ENCODE results near the gene BGN. TPM values are rescaled to one million over a fixed set of nuclear protein-coding genes. Genes with fewer than 3 reads are reported as not detected.

BGN gene
- total RNA-seq, 1 experiment from 2014 or later = not detected

- H3K27me3 ChIP-seq (ENCODE audit: low read length) = peaks cover 13% of the 10 kb centered on the region; the same call in 1 of the 2 replicates
- no peaks in the 10 kb centered on the region for H3K4me1 ChIP-seq (ENCODE audit: insufficient read depth, low read length)
- no peaks in the 10 kb centered on the region for H3K9me2 ChIP-seq (replicated peaks; ENCODE audit: low read length)
- H4K20me1 ChIP-seq (ENCODE audit: low read length) = no peaks in the 10 kb centered on the region
- TF ChIP-seq EZH2 (IDR thresholded peaks at IDR 0.05; ENCODE audit: low read length, unreplicated experiment) = no peak
- no peak for TF ChIP-seq EZH2phosphoT487 (IDR thresholded peaks at IDR 0.05; ENCODE audit: borderline replicate concordance, low read length)
- TF ChIP-seq CTCF (conservative IDR thresholded peaks at IDR 0.05; ENCODE audit: low read depth, low read length) = no peak
- ATAC-seq (no peak), DNase-seq (no peak)
- H3K4me2 ChIP-seq (ENCODE audit: low read length) = no peak overlapping the region
- ChIA-PET CTCF (no interaction called here), POLR2A (ENCODE audit: unreplicated experiment) (no interaction called here)
- H3K4me3 ChIP-seq (ENCODE audit: low read length) = no peak overlapping the region
- no peak overlapping the region for H2AFZ ChIP-seq (ENCODE audit: low read length)
- BruUV-seq (replicated peaks) = no TSS peak
- H3K36me3 ChIP-seq (ENCODE audit: low read depth, low read length) = no peaks in the 10 kb centered on the region
- H3K9me3 ChIP-seq (ENCODE audit: low read length) = no peaks in the 10 kb centered on the region
- H3K27ac ChIP-seq (ENCODE audit: low read length) = no peak overlapping the region
- no peaks in the 10 kb centered on the region for H3F3A ChIP-seq (ENCODE audit: low read length, unreplicated experiment)
- no peaks in the 10 kb centered on the region for H3K79me2 ChIP-seq (ENCODE audit: low read length)
- intact Hi-C loops (cut with micrococcal nuclease) = loop anchor here (5.0 kb wide), 1 partner anchor 130 kb away; no protein-coding TSS in a partner anchor
- no peak overlapping the region for H3K9ac ChIP-seq (ENCODE audit: low read length)
Observed at GRCh38 chrX:153537080-153537479, 42.3 kb downstream of the BGN start.

DNA sequence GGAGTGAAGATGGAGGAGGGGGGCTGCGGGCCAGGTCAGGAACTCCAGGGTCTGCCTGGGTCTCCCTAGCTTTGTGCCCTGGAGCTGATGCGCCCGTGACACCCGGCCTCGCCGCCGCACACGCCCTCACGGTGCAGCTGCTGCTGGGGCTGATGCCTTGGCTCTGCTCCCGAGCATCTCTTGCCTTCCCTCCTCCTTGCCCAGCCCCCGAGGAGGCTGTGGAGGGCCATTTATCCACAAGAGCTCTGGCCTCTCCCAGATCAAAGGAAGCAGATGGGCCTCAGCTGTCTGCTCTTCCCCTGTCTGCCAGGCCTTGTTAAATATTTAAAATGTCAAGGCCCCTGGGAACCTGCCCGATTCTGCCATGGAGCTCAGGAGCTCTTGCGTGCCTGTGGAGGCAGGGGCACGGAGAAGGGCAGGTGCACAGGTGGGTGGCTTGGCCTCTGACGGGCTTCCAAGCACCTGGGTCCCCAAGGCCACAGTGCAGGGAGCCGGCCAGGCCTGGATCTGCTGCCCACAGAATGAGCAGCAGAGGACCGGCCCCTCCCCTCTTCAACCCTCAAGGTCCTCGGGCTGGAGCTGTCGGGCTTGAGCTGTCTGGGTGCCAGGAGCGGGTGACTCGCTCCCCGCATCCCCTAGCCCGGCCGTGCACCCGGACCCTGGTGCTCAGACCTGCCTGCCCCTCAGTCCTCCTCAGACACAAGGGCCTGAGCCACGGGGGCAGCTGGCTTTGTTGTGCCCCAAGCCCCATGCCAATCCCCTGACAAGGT is 42.9 kb downstream of the BGN start:
- DNase-seq = no peak
- no peak overlapping the region for H3K4me3 ChIP-seq (ENCODE audit: low read length)
- intact Hi-C loops (cut with micrococcal nuclease) = loop anchor here (5.0 kb wide), 1 partner anchor 130 kb away; no protein-coding TSS in a partner anchor
- no TSS peak for BruUV-seq (replicated peaks)
- ATAC-seq = no peak
- no peaks in the 10 kb centered on the region for H3K9me2 ChIP-seq (replicated peaks; ENCODE audit: low read length)
- H3K9ac ChIP-seq (ENCODE audit: low read length) = no peak overlapping the region
- H3K4me2 ChIP-seq (ENCODE audit: low read length) = no peak overlapping the region
- no peaks in the 10 kb centered on the region for H3F3A ChIP-seq (ENCODE audit: low read length, unreplicated experiment)
- POLR2A ChIA-PET (ENCODE audit: unreplicated experiment) = no interaction called here
- H3K27ac ChIP-seq (ENCODE audit: low read length) = no peak overlapping the region
- CTCF ChIA-PET = no interaction called here
- H3K36me3 ChIP-seq (ENCODE audit: low read depth, low read length) = no peaks in the 10 kb centered on the region
- peaks cover 13% of the 10 kb centered on the region; the same call in 1 of the 2 replicates for H3K27me3 ChIP-seq (ENCODE audit: low read length)
- TF ChIP-seq EZH2 (IDR thresholded peaks at IDR 0.05; ENCODE audit: low read length, unreplicated experiment) = no peak
- TF ChIP-seq EZH2phosphoT487 (IDR thresholded peaks at IDR 0.05; ENCODE audit: borderline replicate concordance, low read length) = no peak
- TF ChIP-seq CTCF (conservative IDR thresholded peaks at IDR 0.05; ENCODE audit: low read depth, low read length) = no peak
- no peaks in the 10 kb centered on the region for H3K4me1 ChIP-seq (ENCODE audit: insufficient read depth, low read length)
- no peaks in the 10 kb centered on the region for H4K20me1 ChIP-seq (ENCODE audit: low read length)
- H3K9me3 ChIP-seq (ENCODE audit: low read length) = no peaks in the 10 kb centered on the region
- no peaks in the 10 kb centered on the region for H3K79me2 ChIP-seq (ENCODE audit: low read length)
- no peak overlapping the region for H2AFZ ChIP-seq (ENCODE audit: low read length)

GRCh38 chrX:153538424-153538823 is 43.6 kb downstream of the BGN start:
- ATAC-seq (no peak), DNase-seq (no peak)
- Histone ChIP-seq H2AFZ (ENCODE audit: low read length) (no peak overlapping the region), H3K9me2 (replicated peaks; ENCODE audit: low read length) (no peaks in the 10 kb centered on the region), H3K4me2 (ENCODE audit: low read length) (no peak overlapping the region), H4K20me1 (ENCODE audit: low read length) (no peaks in the 10 kb centered on the region), H3K4me1 (ENCODE audit: insufficient read depth, low read length) (no peaks in the 10 kb centered on the region), H3K9me3 (ENCODE audit: low read length) (no peaks in the 10 kb centered on the region), H3K79me2 (ENCODE audit: low read length) (no peaks in the 10 kb centered on the region), H3K9ac (ENCODE audit: low read length) (no peak overlapping the region), H3K27ac (ENCODE audit: low read length) (no peak overlapping the region), H3F3A (ENCODE audit: low read length, unreplicated experiment) (no peaks in the 10 kb centered on the region), H3K36me3 (ENCODE audit: low read depth, low read length) (no peaks in the 10 kb centered on the region), H3K4me3 (ENCODE audit: low read length) (no peak overlapping the region), H3K27me3 (ENCODE audit: low read length) (peaks cover 13% of the 10 kb centered on the region; the same call in 1 of the 2 replicates)
- POLR2A ChIA-PET (ENCODE audit: unreplicated experiment) = no interaction called here
- intact Hi-C loops (cut with micrococcal nuclease) = loop anchor here (5.0 kb wide), 1 partner anchor 129 kb away; no protein-coding TSS in a partner anchor
- CTCF ChIA-PET = no interaction called here
- TF ChIP-seq EZH2 (IDR thresholded peaks at IDR 0.05; ENCODE audit: low read length, unreplicated experiment) = no peak
- no TSS peak for BruUV-seq (replicated peaks)
